OCI-LY1 (cell line): ENCODE data around the gene GPR155.
"Not testable (repeated sequence)": the region's sequence is repeated elsewhere in the genome, so short reads cannot be mapped to it uniquely, and the experiment has no call there.

ENCODE experiments used
- H2AFZ ChIP-seq: fragments of 200-600 bp; sonication (generic), shearing (Covaris generic); 2 replicates; pipeline ENCODE4 v1.6.0; 2014; ENCODE audit warnings: antibody characterized with exemption, mild to moderate bottlenecking, low read length
- H3F3A ChIP-seq: fragments of 200-600 bp; sonication (generic), shearing (Covaris generic); 2 replicates; pipeline ENCODE4 v1.6.0; 2014; ENCODE audit warnings: mild to moderate bottlenecking, antibody characterized with exemption, low read length, moderate library complexity; ENCODE audit not compliant: insufficient read depth
- H3K27ac ChIP-seq: fragments of 200-600 bp; sonication (generic); 2 replicates; pipeline ENCODE4 v1.5.1; 2014; ENCODE audit warnings: low read length, mixed run types, mild to moderate bottlenecking, low read depth; ENCODE audit not compliant: poor library complexity, severe bottlenecking
- H3K27me3 ChIP-seq: fragments of 200-600 bp; sonication (generic); 2 replicates; pipeline ENCODE4 v1.6.0; 2014; ENCODE audit warnings: antibody characterized with exemption, mild to moderate bottlenecking, low read length, moderate library complexity; ENCODE audit not compliant: insufficient read depth
- H3K36me3 ChIP-seq: fragments of 200-600 bp; sonication (generic); 2 replicates; pipeline ENCODE4 v1.6.1; 2014; ENCODE audit warnings: mild to moderate bottlenecking, antibody characterized with exemption, low read length, moderate library complexity, mixed read lengths; ENCODE audit not compliant: insufficient read depth
- H3K4me1 ChIP-seq: fragments of 200-600 bp; sonication (generic); 2 replicates; pipeline ENCODE4 v1.5.1; 2014; ENCODE audit warnings: mild to moderate bottlenecking, low read length, moderate library complexity; ENCODE audit not compliant: insufficient read depth, severe bottlenecking
- H3K4me2 ChIP-seq: fragments of 200-600 bp; sonication (generic), shearing (Covaris generic); 2 replicates; pipeline ENCODE4 v1.6.1; 2014; ENCODE audit warnings: low read length
- H3K4me3 ChIP-seq: fragments of 200-600 bp; sonication (generic); 2 replicates; pipeline ENCODE4 v1.5.1; 2014; ENCODE audit warnings: low read length, low read depth, mild to moderate bottlenecking, mixed read lengths; ENCODE audit not compliant: poor library complexity, severe bottlenecking
- H3K79me2 ChIP-seq: fragments of 200-600 bp; shearing (Covaris generic); 2 replicates; pipeline ENCODE4 v1.6.1; 2016; ENCODE audit warnings: mixed run types, low read length, mixed read lengths; ENCODE audit not compliant: insufficient read depth
- H3K9ac ChIP-seq: fragments of 200-600 bp; sonication (generic), shearing (Covaris generic); 2 replicates; pipeline ENCODE4 v1.6.1; 2014; ENCODE audit warnings: mild to moderate bottlenecking, low read length, mixed read lengths
- H3K9me2 ChIP-seq: fragments of 200-600 bp; sonication (generic), shearing (Covaris generic); 2 replicates; pipeline ENCODE4 v1.6.1; 2014; ENCODE audit warnings: low read depth, mild to moderate bottlenecking, low read length, mixed read lengths
- H3K9me3 ChIP-seq: fragments of 200-600 bp; shearing (Covaris generic); 2 replicates; pipeline ENCODE4 v1.6.1; 2014; ENCODE audit warnings: low read length, mixed read lengths
- H4K20me1 ChIP-seq: fragments of 200-600 bp; sonication (generic), shearing (Covaris generic); 2 replicates; pipeline ENCODE4 v1.6.0; 2016; ENCODE audit warnings: mild to moderate bottlenecking, low read length; ENCODE audit not compliant: insufficient read depth
- EZH2 ChIP-seq: fragments of 200-600 bp; sonication (generic), shearing (Covaris generic); IDR thresholded peaks from 2 replicates; pipeline ENCODE4 v1.8.0; 2017; ENCODE audit warnings: borderline replicate concordance, mixed run types, mild to moderate bottlenecking, antibody characterized with exemption, low read length, moderate library complexity, mixed read lengths
- TF ChIP-seq, protein P1 (sequence below): fragments of 200-600 bp; sonication (generic), shearing (Covaris generic); IDR thresholded peaks from 2 replicates; pipeline ENCODE4 v1.5.1; 2017; ENCODE audit warnings: mild to moderate bottlenecking, antibody characterized with exemption, low read length, moderate library complexity, mixed read lengths

Gene GPR155

DNA sequence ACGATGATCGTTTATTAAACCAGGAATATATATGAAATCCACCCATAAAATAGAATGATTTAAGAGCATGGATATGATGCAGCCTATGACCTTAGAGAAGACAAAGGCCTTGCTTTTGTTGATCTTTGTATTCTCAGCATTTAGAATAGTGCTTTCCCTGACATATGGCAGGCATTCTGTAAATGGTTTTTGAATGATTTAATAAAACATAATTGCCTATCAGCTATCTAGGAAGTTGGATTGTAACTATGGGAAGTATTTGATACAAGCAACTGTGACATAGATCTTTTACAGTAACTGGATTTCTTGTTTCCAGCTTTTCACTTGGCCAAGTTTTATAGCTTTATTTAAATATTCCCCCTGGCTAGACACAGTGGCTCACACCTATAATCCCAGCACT lies 5.1 kb upstream of the GPR155 start:
- no peak overlapping the region for H2AFZ ChIP-seq
- no peak overlapping the region for H3K9ac ChIP-seq
- peaks cover 37% of the 10 kb centered on the region for H3K4me1 ChIP-seq
- no peaks in the 10 kb centered on the region for H3K36me3 ChIP-seq
- TF ChIP-seq, protein P1, sequence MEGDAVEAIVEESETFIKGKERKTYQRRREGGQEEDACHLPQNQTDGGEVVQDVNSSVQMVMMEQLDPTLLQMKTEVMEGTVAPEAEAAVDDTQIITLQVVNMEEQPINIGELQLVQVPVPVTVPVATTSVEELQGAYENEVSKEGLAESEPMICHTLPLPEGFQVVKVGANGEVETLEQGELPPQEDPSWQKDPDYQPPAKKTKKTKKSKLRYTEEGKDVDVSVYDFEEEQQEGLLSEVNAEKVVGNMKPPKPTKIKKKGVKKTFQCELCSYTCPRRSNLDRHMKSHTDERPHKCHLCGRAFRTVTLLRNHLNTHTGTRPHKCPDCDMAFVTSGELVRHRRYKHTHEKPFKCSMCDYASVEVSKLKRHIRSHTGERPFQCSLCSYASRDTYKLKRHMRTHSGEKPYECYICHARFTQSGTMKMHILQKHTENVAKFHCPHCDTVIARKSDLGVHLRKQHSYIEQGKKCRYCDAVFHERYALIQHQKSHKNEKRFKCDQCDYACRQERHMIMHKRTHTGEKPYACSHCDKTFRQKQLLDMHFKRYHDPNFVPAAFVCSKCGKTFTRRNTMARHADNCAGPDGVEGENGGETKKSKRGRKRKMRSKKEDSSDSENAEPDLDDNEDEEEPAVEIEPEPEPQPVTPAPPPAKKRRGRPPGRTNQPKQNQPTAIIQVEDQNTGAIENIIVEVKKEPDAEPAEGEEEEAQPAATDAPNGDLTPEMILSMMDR, result no peak
- no peak for TF ChIP-seq EZH2
- no peaks in the 10 kb centered on the region for H3K27me3 ChIP-seq
- H4K20me1 ChIP-seq, result no peaks in the 10 kb centered on the region
- peaks cover 7% of the 10 kb centered on the region for H3F3A ChIP-seq
- H3K79me2 ChIP-seq, result no peaks in the 10 kb centered on the region
- H3K27ac ChIP-seq, result peak overlapping the region; percentile 43
- no peak overlapping the region for H3K4me3 ChIP-seq
- no peak overlapping the region for H3K4me2 ChIP-seq
- no peaks in the 10 kb centered on the region for H3K9me2 ChIP-seq
- H3K9me3 ChIP-seq, result no peaks in the 10 kb centered on the region

DNA sequence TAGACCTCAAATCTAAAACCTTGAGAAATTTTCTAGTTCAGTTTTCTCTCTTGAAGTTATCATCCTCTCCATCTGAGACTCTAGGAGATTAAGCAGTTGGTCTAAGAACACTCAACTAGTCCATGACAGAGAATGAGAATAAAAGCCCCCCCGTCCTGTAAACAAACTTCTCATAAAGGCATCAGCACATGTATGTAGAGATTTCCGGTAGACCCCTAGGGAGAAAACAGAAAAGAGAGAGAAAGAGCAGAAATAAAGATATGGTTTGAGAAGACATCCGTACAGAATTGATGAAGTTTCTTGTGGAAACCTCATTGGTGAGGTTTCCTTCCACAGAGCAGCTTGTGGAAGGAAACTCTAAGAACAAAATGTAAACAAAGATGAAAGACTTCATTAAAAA lies 3.2 kb upstream of the GPR155 start:
- no peaks in the 10 kb centered on the region for H3K27me3 ChIP-seq
- no peaks in the 10 kb centered on the region for H3K36me3 ChIP-seq
- H4K20me1 ChIP-seq, result no peaks in the 10 kb centered on the region
- H3K4me1 ChIP-seq, result peaks cover 50% of the 10 kb centered on the region
- no peaks in the 10 kb centered on the region for H3K9me2 ChIP-seq
- H3K9me3 ChIP-seq, result no peaks in the 10 kb centered on the region
- H3F3A ChIP-seq, result peaks cover 7% of the 10 kb centered on the region
- 0 out of 2 replicates have a peak overlapping the region, but pooled peaks have one; percentile 3 for H3K9ac ChIP-seq
- H3K79me2 ChIP-seq, result peaks cover 7% of the 10 kb centered on the region
- TF ChIP-seq EZH2, result no peak
- TF ChIP-seq, protein P1, result no peak
- peak overlapping the region; percentile 86 for H2AFZ ChIP-seq
- H3K4me2 ChIP-seq, result peak overlapping the region; percentile 35
- H3K4me3 ChIP-seq, result no peak overlapping the region
- H3K27ac ChIP-seq, result peak overlapping the region; percentile 69

DNA sequence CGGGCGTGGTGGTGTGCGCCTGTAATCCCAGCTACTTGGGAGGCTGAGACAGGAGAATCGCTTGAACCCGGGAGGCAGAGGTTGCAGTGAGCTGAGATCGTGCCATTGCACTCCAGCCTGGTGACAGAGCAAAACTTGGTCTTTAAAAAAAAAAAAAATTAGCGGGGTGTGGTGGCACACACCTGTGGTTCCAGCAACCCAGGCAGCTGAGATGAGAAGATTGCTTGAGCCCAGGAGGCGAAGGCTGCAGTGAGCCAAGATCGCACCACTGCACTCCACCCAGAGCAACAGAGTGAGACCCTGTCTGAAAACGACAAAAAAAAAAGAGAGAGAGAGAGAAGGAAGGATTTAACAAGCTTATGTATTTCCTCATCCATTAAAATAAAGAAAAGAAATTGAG lies 2.7 kb upstream of the GPR155 start:
- Histone ChIP-seq H3K79me2 (peaks cover 11% of the 10 kb centered on the region), H3K4me2 (peak overlapping the region; percentile 35)

DNA sequence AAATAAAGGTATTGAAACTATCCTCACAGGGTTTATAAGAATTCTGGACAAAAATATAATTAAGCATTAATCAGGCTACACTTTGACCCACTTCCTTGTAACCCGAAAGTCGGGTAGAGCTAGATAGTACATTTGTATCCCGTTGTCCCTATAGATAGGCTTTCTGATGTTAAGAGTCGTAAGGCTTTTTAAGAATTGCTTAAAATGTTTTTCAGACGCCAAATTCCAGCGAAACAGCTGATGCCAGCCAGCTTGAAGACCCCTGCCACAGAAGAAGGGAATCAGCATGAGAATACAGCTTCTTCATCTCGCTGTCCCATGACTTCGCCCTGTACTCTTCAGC lies 962 bp upstream of the GPR155 start:
- Histone ChIP-seq H3K4me2 (peak overlapping the region; percentile 81), H3K9ac (peak overlapping the region; percentile 74; the same call in 1 of the 2 replicates), H3K4me3 (peak overlapping the region; percentile 97), H3K27me3 (no peaks in the 10 kb centered on the region), H3K79me2 (peaks cover 11% of the 10 kb centered on the region), H3K36me3 (no peaks in the 10 kb centered on the region), H3K9me3 (no peaks in the 10 kb centered on the region), H3K9me2 (no peaks in the 10 kb centered on the region), H3K27ac (peak overlapping the region; percentile 3), H2AFZ (no peak overlapping the region), H4K20me1 (no peaks in the 10 kb centered on the region), H3F3A (peaks cover 7% of the 10 kb centered on the region), H3K4me1 (peaks cover 44% of the 10 kb centered on the region)
- TF ChIP-seq EZH2, result no peak
- TF ChIP-seq, protein P1, result no peak

More for the DNA sequence above, 2.7 kb upstream of the GPR155 start:
- H3K27me3 ChIP-seq, H3F3A ChIP-seq, H3K9me3 ChIP-seq, H4K20me1 ChIP-seq, H3K9me2 ChIP-seq, H3K36me3 ChIP-seq, H3K4me3 ChIP-seq: not testable (repeated sequence)
- Histone ChIP-seq H3K9ac (0 out of 2 replicates have a peak overlapping the region, but pooled peaks have one; percentile 3), H2AFZ (peak overlapping the region; percentile 86), H3K27ac (peak overlapping the region; percentile 69), H3K4me1 (peaks cover 55% of the 10 kb centered on the region)
